ENCODE measurements around the gene TRAFD1.
A peak's percentile ranks its signal among the peaks of the same experiment; 100 is the strongest.

Gene TRAFD1

GRCh38 chr12:112159146-112159541 lies 33.8 kb downstream of the TRAFD1 start:
- no peak for DNase-seq

GRCh38 chr12:112160611-112161010 lies 35.3 kb downstream of the TRAFD1 start:
- DNase-seq = no peak

- DNase-seq = no peak
Observed at GRCh38 chr12:112161711-112162110, 36.4 kb downstream of the TRAFD1 start.

- DNase-seq = no peak
Observed at GRCh38 chr12:112162241-112162790, 37.0 kb downstream of the TRAFD1 start.

GRCh38 chr12:112163056-112163455 lies 37.7 kb downstream of the TRAFD1 start:
- no peak for DNase-seq

- DNase-seq = no peak
Observed at GRCh38 chr12:112163471-112163991, 38.2 kb downstream of the TRAFD1 start.

- DNase-seq = no peak
Observed at GRCh38 chr12:112164011-112164660, 38.8 kb downstream of the TRAFD1 start.

- no peak for DNase-seq
Observed at GRCh38 chr12:112165624-112166023, 40.3 kb downstream of the TRAFD1 start.

- DNase-seq = no peak
Observed at GRCh38 chr12:112166051-112167015, 41.0 kb downstream of the TRAFD1 start.

- no peak for DNase-seq
Observed at GRCh38 chr12:112167031-112167461, 41.7 kb downstream of the TRAFD1 start.

GRCh38 chr12:112167718-112168525 lies 42.6 kb downstream of the TRAFD1 start:
- peak; percentile 76 for DNase-seq

- no peak for DNase-seq
Observed at GRCh38 chr12:112168561-112168971, 43.2 kb downstream of the TRAFD1 start.

- no peak for DNase-seq
Observed at GRCh38 chr12:112169161-112169872, 44.0 kb downstream of the TRAFD1 start.

- no peak for DNase-seq
Observed at GRCh38 chr12:112169966-112170365, 44.6 kb downstream of the TRAFD1 start.

GRCh38 chr12:112170376-112170775 lies 45.0 kb downstream of the TRAFD1 start:
- peak; percentile 10 for DNase-seq

- no peak for DNase-seq
Observed at GRCh38 chr12:112170971-112171596, 45.7 kb downstream of the TRAFD1 start.

GRCh38 chr12:112172556-112173324 lies 47.4 kb downstream of the TRAFD1 start:
- no peak for DNase-seq

GRCh38 chr12:112175361-112176155 lies 50.2 kb downstream of the TRAFD1 start:
- no peak for DNase-seq

GRCh38 chr12:112176321-112177010 lies 51.1 kb downstream of the TRAFD1 start:
- DNase-seq = no peak
